ENCODE results near the gene NIT1.

Gene NIT1

GRCh38 chr1:161089938-161090337 is 28.0 kb upstream of the NIT1 start:
- in situ Hi-C loops (cut with HindIII; ENCODE audit: low sequenced_read_pairs), result no loop called here
- H3K4me3 ChIP-seq (ENCODE audit: low read depth, low read length), result no peak overlapping the region
- no peak for TF ChIP-seq CTCF (IDR thresholded peaks at IDR 0.05; ENCODE audit: low read depth, low read length)
- DNase-seq (ENCODE audit: low read depth, low spot score), result no peak

GRCh38 chr1:161090617-161091016 is 27.3 kb upstream of the NIT1 start:
- TF ChIP-seq CTCF (IDR thresholded peaks at IDR 0.05; ENCODE audit: low read depth, low read length), result no peak
- H3K4me3 ChIP-seq (ENCODE audit: low read depth, low read length), result no peak overlapping the region
- in situ Hi-C loops (cut with HindIII; ENCODE audit: low sequenced_read_pairs), result no loop called here
- no peak for DNase-seq (ENCODE audit: low read depth, low spot score)

- no peak for TF ChIP-seq CTCF (IDR thresholded peaks at IDR 0.05; ENCODE audit: low read depth, low read length)
- DNase-seq (ENCODE audit: low read depth, low spot score), result no peak
- in situ Hi-C loops (cut with HindIII; ENCODE audit: low sequenced_read_pairs), result no loop called here
- no peak overlapping the region for H3K4me3 ChIP-seq (ENCODE audit: low read depth, low read length)
Observed at GRCh38 chr1:161091093-161091492, 26.8 kb upstream of the NIT1 start.

GRCh38 chr1:161091796-161092507 is 26.0 kb upstream of the NIT1 start:
- no peak for DNase-seq (ENCODE audit: low read depth, low spot score)

GRCh38 chr1:161092621-161093028 is 25.3 kb upstream of the NIT1 start:
- TF ChIP-seq CTCF (IDR thresholded peaks at IDR 0.05; ENCODE audit: low read depth, low read length), result no peak
- no peak for DNase-seq (ENCODE audit: low read depth, low spot score)
- H3K4me3 ChIP-seq (ENCODE audit: low read depth, low read length), result no peak overlapping the region
- in situ Hi-C loops (cut with HindIII; ENCODE audit: low sequenced_read_pairs), result no loop called here

More at GRCh38 chr1:161091796-161092507, 26.0 kb upstream of the NIT1 start:
- TF ChIP-seq CTCF (IDR thresholded peaks at IDR 0.05; ENCODE audit: low read depth, low read length), result no peak
- no peak overlapping the region for H3K4me3 ChIP-seq (ENCODE audit: low read depth, low read length)
- in situ Hi-C loops (cut with HindIII; ENCODE audit: low sequenced_read_pairs), result no loop called here

- in situ Hi-C loops (cut with HindIII; ENCODE audit: low sequenced_read_pairs), result no loop called here
- no peak overlapping the region for H3K4me3 ChIP-seq (ENCODE audit: low read depth, low read length)
- DNase-seq (ENCODE audit: low read depth, low spot score), result no peak
- TF ChIP-seq CTCF (IDR thresholded peaks at IDR 0.05; ENCODE audit: low read depth, low read length), result no peak
Observed at GRCh38 chr1:161094481-161094880, 23.4 kb upstream of the NIT1 start.

All from astrocyte of the spinal cord (primary cell).